Testis (tissue), 3 donors: ENCODE results near the gene CMTM8. TPM values are rescaled to one million over a fixed set of nuclear protein-coding genes. Genes with fewer than 3 reads are reported as not detected.

Experiments
- DNase-seq: peaks from one replicate; pipeline ENCODE4 v3.0.0-alpha.2; 2019
- H3K27ac ChIP-seq, 2 donors: fragments of 200-600 bp; sonication (generic); one replicate each; pipeline ENCODE4 v1.5.1; 2019
- H3K27me3 ChIP-seq: fragments of 200-600 bp; sonication (generic); one replicate; pipeline ENCODE4 v1.5.1; 2019
- H3K36me3 ChIP-seq: fragments of 200-600 bp; sonication (generic); one replicate; pipeline ENCODE4 v1.5.1; 2017; ENCODE audit warnings: low read depth; ENCODE audit errors: missing control alignments
- H3K4me1 ChIP-seq: fragments of 200-600 bp; sonication (generic); one replicate; pipeline ENCODE4 v1.5.1; 2019
- H3K4me3 ChIP-seq, 2 donors: fragments of 200-600 bp; sonication (generic); one replicate each; pipeline ENCODE4 v1.5.1; 2017 to 2019
- H3K9me3 ChIP-seq: fragments of 200-600 bp; sonication (generic); one replicate; pipeline ENCODE4 v1.5.1; 2017
- CTCF ChIP-seq, 3 experiments: fragments of 450-650 bp in 2 of 3; fragments of 200-600 bp in 1 of 3; sonication (generic) in 1 of 3; IDR thresholded peaks; one replicate each; pipeline ENCODE4 v1.5.1; 2016 to 2019; ENCODE audit warnings: antibody characterized with exemption in 3 of 3, mild to moderate bottlenecking in 2 of 3, moderate library complexity in 1 of 3
- POLR2A ChIP-seq: fragments of 450-650 bp; IDR thresholded peaks from one replicate; pipeline ENCODE4 v1.6.1; 2017; ENCODE audit warnings: antibody characterized with exemption, mild to moderate bottlenecking, moderate library complexity
- WGBS, 2 donors: methylation state at CpG; one replicate each; pipeline ENCODE4 v1.1.5; 2018; 5-methylcytosine and 5-hydroxymethylcytosine counted together
- intact Hi-C: fragments of 100-400 bp; cut with DNase I; formaldehyde crosslinking; loops from one replicate; pipeline ENCODE4 v1.15.1; 2023; ENCODE audit warnings: low total_unique reads
- polyA plus RNA-seq: library from polyadenylated mRNA; stranded (reverse); fragments of 350-450 nt; fragmentation: Illumina TruSeq; extraction: RNeasy Lipid Tissue Mini Kit (QIAGEN cat#74804); gene quantifications from one replicate; pipeline ENCODE4 v1.2.3, GENCODE V29; 2014; ENCODE audit warnings: low read depth, low replicate concordance; ENCODE audit not compliant: insufficient read depth
- total RNA-seq, 2 donors: library from RNA; depleted of rRNA; stranded (reverse); fragments of >200 nt; gene quantifications; one replicate each; pipeline ENCODE4 v1.2.3, GENCODE V29; 2016

The CMTM8 gene
- total and polyA plus RNA-seq, 3 donors from 2014 or later, result 1.8 to 6.8 (median 2.5) TPM

GRCh38 chr3:32376115-32376514, 137.6 kb downstream of the CMTM8 start:
- WGBS, 2 donors, result 62 to 64% methylated on average over 2 of the region's 2 CpGs
- H3K36me3 ChIP-seq, result no peaks in the 10 kb centered on the region
- H3K9me3 ChIP-seq, result no peaks in the 10 kb centered on the region
- no peak for DNase-seq
- intact Hi-C loops, result loop anchor here (10.0 kb wide), 1 partner anchor 89 kb away; no protein-coding TSS in a partner anchor
- H3K27ac ChIP-seq, result no peak overlapping the region
- TF ChIP-seq POLR2A (no peak), CTCF (IDR thresholded peaks at IDR 0.05) (no peak)
- no peak overlapping the region for H3K4me3 ChIP-seq
- H3K4me1 ChIP-seq, result no peaks in the 10 kb centered on the region
- H3K27me3 ChIP-seq, result no peaks in the 10 kb centered on the region

- TF ChIP-seq POLR2A, result no peak
- TF ChIP-seq CTCF (IDR thresholded peaks at IDR 0.05), result no peak
- no peak for DNase-seq
- intact Hi-C loops, result loop anchor here (10.0 kb wide), 1 partner anchor 85 kb away; no protein-coding TSS in a partner anchor
- Histone ChIP-seq H3K27ac (no peak overlapping the region), H3K4me3 (no peak overlapping the region), H3K4me1 (no peaks in the 10 kb centered on the region), H3K36me3 (no peaks in the 10 kb centered on the region), H3K9me3 (no peaks in the 10 kb centered on the region), H3K27me3 (no peaks in the 10 kb centered on the region)
- WGBS, 2 donors, result 83 to 86% methylated on average over 10 of the region's 10 CpGs
These were observed 141.5 kb downstream of the CMTM8 start for GRCh38 chr3:32379831-32380500.

GRCh38 chr3:32381922-32382321, 143.4 kb downstream of the CMTM8 start:
- H3K27me3 ChIP-seq, result no peaks in the 10 kb centered on the region
- intact Hi-C loops, result no loop called here
- DNase-seq, result no peak
- no peaks in the 10 kb centered on the region for H3K4me1 ChIP-seq
- H3K4me3 ChIP-seq, result no peak overlapping the region
- H3K9me3 ChIP-seq, result no peaks in the 10 kb centered on the region
- TF ChIP-seq POLR2A (no peak), CTCF (IDR thresholded peaks at IDR 0.05) (no peak)
- no peak overlapping the region for H3K27ac ChIP-seq
- H3K36me3 ChIP-seq, result no peaks in the 10 kb centered on the region
- 89 to 92% methylated on average over 7 of the region's 7 CpGs for WGBS, 2 donors

- TF ChIP-seq POLR2A, result no peak
- no peak for TF ChIP-seq CTCF (IDR thresholded peaks at IDR 0.05)
These were observed 144.7 kb downstream of the CMTM8 start for GRCh38 chr3:32383136-32383711.

More at GRCh38 chr3:32383136-32383711, 144.7 kb downstream of the CMTM8 start:
- WGBS, 2 donors, result 74 to 80% methylated on average over 1 to 2 of the region's 2 CpGs
- H3K36me3 ChIP-seq, result no peaks in the 10 kb centered on the region
- no peak overlapping the region for H3K27ac ChIP-seq
- H3K4me3 ChIP-seq, result no peak overlapping the region
- no peaks in the 10 kb centered on the region for H3K9me3 ChIP-seq
- intact Hi-C loops, result no loop called here
- H3K27me3 ChIP-seq, result no peaks in the 10 kb centered on the region
- DNase-seq, result no peak
- H3K4me1 ChIP-seq, result no peaks in the 10 kb centered on the region
